Activated effector memory CD4-positive, alpha-beta T cell treated with anti-CD3 and anti-CD28 coated beads, Interleukin-2, amount 50 U/mL, for 16 hours (primary cell): ENCODE results near the gene DHCR24.

Experiments
- DNase-seq: peaks from one replicate; pipeline ENCODE4 v3.0.0-alpha.2; 2020

The DHCR24 gene

DNA sequence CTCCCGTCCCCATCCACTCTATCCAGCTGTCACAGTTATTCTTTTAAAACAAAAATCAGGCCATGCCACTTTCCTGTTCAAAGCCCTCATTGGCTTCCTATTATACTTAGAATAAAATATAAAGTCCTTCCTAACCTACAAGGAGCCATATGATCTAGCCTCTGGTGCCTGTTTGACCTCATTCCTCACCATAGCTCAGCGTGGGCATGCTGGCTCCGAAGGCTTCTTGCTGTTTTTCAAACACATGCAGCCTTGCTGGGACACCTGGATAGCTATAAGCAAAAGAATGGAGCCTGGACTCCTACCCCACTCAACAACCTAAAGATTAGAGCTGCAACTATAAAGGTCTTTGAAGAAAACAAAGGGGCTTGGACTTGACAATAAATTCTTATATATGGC is 23.7 kb downstream of the DHCR24 start:
- DNase-seq: no peak

DNA sequence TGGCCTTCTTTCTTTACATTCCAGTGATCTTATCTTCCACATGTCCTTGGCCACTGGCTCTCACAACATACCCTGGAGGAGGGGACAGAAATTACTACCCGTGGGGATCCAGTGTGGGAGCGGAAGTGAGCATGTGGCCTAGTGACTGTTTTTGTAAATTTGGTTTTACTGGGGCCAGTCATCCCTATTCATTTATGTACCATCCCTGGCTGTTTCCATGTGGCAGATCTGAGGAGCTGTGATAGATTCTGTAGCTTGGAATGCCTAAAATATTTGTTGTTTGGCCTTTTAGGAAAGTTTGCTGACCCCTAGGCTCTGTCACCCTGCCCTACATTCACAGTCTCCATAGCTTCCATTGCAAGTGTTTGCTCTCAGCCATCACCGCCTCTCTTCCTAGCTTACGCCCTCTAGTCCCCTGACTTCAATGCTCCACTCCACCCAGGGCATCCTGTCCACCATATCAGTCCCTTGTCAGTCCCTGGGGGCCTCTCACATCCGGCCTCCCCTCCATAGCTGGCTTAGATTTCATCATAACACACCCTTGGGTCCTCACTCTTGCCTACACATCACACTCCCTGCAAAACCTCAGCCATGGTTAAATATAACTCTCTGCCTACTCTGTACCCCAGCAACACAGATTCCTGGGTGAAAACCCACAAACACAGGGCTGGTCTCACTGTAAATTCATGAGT is 25.8 kb downstream of the DHCR24 start:
- DNase-seq: no peak

DNA sequence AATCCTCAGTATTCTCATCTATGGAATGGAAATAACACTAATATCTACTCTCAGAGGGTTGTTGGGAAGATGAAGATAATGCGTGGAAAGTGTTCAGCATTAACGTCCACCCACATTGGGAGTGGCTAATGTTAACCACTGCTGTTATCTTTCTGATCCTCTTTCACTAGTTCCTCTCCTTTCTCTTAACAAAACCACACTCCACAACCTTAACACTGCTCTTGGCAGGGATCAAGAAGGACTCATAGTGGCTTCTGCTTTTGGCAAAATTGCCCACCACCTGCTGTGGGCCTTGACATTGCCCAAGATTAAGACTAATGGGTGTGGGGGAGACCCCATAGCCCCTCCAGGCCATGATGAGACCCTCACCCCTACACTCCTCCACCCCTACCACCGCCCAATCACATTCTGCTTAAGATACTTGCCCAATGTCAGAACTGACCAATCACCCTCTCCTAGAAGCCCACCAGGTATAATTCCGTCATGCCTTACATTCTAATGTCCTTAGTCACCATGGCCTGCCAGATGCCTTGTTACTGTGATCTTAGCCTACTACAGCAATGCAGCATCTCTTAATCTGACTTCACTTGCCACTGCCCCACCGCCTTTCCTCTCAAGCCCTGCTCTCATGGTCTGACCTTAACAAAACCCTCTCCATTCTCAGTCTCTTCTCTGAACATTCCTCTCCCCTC is 27.1 kb downstream of the DHCR24 start:
- no peak for DNase-seq

DNA sequence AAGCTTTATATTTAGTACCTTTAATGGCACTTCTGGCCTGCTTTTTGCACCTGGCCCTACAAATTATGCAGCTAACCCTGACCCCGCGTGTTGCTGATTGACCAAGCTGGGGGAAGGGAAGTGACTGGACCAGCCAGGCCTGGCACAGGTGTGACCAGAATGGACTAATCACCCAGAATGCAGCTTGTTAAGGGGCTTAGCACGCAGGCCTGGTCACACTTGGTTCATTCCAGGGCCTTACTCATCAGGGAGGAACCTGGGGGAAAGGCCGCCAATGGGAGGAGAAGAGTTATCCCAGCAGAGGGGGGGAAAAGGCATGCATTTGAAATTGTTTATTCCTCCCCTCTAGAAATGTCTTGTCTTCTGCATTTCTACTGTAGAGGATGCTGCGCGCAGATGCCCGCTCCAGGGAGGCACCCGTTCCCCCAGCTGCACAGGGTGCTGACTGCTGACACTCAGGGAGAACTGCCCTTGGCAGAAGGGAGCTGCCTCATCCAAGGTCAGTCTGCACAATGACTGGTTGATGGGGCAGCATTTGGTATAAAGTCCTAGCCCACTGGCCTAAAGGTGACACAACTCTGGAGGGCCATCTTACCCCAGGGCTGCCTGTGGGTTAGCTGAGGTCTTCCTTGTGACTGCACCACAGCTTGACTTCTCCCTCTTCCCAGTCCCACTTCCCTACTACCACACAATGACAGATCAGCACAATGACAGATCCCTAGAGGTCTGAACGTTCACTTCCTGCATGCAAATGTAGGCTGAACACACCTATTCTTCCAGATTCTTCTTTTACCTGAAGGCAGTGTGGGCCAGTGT is 29.0 kb downstream of the DHCR24 start:
- no peak for DNase-seq

DNA sequence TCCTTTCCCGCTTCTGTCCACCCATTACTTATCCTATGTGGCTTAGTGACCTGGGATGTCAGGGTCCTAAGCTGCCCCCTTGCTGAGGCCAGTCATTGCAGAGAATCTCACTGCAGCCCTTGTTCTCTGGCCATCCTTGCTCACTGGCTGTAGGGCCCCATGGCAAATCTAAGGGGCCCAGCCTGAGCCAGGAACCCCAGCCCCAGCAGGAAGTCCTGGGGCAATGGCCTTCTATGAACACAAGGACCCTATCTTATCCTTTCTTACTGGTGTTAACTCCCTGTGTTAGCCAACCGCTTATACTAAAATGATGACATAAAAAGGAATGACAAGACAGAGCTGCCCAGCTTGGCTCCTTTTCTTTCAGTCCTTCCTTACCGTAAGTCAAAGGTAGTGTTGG is 29.9 kb downstream of the DHCR24 start:
- DNase-seq: no peak

DNA sequence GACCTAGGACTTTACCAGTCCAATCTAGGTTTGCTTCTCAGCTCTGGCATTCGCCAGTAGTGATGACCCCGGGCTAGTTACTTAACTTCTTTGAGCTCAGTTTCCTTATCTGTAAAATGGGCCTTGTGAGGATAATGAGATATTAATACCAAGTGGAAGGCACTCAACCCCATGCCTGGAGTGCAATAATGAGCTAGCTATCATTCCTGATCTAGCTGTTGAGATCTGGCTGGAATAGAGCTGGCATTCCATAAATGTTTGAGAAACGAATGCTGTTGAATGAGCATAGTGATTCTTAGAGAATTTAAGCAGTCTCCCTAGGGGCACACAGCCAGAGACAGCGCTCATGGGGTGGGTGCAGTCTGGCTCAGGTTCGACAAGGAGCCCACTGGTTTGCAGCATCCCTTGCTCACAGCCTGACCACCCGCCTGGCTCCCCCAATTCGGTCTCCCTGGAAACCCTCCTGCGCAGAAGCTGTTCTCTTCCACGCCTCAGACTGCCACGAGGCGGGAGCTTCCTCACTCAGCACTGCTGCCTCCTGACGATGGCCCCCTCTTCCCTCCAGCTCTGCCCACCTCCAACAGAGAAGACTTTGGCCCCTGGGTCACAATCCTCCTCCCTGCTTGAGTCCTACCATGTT is 32.5 kb downstream of the DHCR24 start:
- DNase-seq: no peak

DNA sequence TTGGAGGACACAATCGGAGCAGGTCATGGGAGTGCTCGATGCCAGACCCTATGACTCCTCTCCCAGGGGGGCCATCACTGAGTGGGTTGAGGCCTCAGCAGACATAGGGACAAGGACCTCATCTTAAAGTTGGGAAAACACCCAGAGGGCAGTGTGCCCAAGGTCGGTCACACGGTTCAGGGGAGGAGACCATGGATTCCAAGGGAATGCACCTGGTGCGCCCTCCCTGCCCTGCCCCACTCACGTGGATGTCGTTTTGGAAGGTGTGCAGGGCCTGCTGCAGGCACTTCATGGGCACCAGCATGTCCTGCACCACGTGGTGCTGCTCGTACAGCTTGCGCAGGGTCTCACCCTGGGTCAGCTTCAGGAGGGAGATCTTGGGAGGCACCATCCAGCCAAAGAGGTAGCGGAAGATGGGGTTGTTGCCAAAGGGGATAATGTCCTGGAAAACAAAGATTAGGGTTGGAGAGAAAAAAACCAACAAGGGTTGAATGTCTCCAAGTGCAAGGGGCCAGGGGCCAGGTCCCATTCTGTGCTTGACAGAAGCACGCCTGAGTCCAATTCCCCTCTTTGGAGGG is 33.1 kb downstream of the DHCR24 start:
- no peak for DNase-seq

DNA sequence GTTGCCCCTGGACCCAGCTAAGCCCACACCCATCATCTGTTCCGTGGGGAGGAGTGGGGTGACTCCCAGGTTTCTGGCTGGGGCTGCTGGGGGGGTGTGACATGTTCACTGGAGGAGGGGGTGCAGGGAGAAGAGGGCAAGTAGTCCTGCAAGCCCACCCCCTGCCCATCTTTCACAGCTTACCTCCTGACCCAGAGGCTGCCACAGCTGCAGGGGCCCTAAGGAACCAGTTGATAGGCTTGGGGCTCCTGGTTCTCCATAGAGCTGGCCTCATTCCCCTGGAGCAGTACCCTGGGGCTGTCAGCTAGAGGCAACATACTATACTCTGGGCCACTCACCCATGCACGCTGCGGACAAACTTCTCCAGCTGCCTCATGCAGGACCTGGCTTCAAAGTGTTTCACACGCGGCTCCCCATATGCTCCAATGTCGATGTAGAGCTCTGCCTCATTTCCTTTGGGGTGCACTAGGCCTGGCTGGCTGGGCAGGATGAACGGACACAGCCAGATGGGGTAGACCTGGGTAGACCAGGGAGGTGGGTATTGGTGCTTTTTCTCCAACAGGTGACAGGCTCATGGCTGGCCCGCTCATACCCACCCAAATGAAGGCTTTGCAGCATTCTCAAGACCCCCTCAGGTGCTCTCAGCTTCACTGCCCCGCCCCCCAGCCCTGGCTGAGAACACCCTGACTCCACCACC is 33.8 kb downstream of the DHCR24 start:
- DNase-seq: no peak

DNA sequence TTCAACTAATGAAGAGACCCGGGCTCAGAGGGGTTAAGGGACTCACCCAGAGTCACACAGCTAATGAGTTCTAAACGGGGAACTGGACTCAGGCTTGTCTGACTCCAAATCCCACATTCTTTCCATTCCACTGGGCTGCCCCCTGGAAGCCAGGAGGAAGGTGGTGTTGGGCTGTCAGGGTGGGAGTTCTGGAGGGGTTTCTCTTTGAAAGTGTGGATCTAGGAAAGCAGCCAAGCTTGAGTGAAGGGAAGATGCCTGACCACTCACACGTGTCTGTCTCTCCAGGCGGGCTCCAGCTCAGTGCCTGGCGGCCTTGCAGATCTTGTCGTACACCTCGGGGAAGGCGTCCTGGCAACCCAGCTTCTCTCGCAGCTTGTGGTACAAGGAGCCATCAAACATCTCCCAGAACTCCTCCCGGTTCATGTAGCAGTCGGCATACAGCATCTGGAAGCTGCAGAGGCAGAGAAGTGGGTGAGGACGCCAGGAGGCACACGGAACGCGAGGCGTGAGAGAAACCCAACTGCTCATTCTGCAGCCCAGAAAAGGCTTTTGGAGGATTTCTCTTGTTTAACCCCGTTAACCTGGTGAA is 35.0 kb downstream of the DHCR24 start:
- DNase-seq: no peak

DNA sequence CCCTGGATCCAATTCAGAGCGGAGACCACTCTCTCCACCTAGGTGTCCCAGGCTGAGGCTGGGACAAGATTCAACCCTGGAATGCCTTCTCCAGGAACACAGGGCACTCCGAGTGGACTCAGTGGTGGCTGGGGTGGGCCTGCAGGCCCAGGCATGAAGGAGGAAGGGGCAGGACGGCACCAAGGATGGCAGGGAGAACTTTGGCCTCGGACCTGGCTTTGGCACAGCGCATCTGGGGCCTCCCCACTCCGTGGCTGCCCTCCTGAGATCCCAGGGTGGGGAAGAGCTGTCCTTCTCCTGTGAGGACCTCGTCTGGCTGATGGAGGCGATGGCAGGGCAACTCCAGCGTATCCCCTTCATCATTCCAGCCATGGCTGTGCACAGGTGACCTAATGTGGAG is 35.6 kb downstream of the DHCR24 start:
- DNase-seq: no peak

DNA sequence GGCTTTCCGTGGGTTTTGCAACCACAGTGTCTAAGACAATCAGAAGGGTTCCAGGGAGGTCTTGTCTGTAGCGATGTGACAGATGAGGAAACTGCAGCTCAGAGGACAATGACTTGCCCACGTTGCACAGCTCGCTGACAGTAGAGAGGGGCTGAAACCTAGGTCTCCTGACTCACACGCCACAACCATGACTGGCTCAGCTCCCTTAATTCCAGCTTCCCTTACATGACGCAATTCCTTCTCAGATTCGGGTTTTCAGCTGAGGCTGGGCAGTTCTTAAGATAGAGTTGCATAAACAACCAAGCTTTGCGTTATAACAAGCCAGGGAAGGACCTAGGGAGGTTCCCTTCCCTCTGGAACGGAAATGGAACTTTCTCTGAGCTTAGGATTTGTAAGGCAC is 36.3 kb downstream of the DHCR24 start:
- DNase-seq: no peak

DNA sequence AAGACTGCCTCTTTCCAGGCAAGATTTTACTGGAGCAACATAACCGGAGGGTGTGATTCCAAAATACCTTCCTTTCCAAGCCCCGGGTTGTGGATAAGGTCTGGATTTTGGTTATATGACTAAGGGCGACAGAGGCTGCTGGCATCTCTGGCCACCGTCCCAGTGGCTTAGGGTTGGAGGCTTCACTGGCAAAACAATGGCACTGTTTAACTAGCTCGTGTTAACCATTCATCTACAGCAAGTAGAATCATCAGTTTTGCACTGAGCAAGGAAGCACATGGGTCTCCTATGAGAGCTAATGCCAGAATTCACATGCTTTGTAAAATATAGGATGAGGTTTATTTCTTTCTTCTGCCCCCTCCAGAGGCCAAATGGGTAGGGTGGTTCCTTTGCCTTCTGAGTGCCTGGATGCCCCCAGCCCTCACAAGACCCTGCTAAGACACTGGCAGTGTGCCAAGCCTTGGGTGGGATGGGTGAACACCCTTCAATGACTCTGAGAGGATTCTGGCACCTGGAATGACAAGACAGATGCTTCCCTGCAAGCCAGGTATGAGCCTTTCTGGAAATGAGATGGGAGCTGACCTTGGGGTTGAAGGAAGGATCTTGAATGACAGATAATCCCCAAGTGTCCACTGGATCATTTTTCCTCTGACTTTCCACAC is 36.8 kb downstream of the DHCR24 start:
- DNase-seq: no peak

DNA sequence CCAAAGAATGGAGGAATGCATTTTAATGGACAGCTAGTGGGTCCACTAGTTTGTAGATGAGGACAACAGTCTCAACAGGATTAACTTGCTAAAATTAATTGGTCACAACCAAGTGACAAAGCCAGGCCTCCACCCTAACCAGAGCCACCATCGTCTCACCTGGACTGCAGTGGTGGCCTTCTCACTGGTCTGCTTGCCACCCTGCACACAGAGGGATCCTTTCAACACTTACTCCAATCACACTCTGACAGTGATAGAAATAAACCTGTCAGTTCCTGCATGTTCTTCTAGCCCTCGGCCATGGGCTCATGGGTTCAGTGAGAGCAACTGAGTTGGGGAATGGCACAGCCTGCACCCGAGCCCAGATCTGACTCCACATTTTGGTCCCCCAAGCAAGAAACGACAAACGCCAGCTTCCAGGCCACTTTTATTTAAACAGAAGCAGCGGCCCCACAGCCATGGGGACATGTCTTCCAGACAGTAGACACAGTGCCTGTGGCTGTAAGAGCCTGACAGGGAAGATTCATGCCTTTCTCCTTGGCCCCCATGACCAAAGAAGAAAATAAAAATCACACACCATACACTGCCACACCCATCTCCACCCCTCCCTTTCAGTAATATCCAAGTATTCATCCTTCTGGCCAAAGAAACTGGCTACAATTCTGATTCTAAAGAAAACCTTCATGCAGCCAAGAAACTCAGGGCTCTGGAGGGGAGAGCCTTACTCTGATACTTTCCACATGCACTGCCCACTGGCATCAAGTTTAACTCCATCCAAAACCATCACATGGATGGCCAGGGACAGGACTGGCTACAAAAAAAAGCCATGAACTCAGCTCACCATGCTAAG is 37.6 kb downstream of the DHCR24 start:
- DNase-seq: no peak

DNA sequence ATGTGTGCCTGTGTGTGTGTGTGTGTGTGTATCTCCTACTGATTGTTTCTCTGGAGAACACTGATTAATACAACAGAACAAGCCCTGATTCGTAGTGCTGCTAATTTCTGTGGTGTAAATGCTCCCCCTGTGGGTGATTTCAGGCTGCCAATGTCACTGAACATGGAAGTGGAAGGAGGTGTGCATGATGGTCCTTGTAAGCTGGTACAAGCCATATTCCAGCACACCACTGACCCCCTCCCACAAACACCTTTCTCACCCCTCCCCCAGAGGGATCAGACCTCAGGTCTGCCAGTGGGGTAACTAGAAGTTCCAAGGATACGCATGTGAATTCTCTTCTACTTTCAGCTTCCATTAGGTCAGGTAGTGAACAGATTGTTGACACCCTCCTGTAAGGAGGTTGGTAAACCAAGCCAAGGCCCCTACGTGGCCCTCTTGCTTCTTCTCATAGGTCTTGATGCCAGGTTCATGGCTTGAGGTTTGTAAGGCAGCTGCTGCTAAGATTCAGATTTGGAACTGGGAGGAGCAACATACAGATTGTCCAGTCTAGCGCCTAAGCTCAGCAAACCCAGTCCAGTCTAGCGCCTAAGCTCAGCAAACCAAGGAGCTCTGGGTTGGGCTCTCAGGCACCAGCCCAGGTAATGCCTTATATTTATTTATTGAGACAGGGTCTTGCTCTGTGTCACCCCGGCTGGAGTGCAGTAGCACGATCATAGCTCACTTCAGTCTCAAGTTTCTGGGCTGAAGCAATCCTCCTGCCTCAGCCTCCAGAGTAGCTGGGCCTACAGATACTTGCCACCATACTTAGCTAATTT is 38.7 kb downstream of the DHCR24 start:
- no peak for DNase-seq

DNA sequence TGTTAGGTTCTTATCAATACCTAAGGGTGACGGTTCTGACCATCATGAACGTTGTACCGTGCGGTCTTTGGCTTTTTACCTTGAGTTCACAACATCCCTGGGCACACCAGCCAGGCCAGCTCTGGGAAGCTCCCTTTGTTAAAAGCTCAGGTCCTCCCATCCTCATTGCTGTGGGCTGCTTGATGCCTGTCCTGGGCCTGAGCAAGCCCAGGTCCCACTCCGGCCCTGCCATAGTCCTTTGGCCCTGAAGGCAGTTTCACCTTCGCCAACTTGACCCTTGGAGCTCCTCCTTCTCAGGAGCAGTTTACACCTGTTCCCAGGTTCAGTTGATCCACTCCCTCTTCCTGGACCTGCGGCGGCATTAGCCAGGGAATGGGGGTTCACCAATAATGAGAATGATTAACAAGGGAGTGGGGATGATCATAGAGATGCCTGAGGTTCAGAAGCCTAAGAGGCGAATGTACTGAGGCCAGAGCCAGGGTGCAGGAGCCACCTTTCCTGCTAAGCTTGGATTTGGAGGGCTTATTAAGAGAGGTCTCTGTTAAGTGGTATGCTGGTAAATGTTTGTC is 40.2 kb downstream of the DHCR24 start:
- DNase-seq: no peak

DNA sequence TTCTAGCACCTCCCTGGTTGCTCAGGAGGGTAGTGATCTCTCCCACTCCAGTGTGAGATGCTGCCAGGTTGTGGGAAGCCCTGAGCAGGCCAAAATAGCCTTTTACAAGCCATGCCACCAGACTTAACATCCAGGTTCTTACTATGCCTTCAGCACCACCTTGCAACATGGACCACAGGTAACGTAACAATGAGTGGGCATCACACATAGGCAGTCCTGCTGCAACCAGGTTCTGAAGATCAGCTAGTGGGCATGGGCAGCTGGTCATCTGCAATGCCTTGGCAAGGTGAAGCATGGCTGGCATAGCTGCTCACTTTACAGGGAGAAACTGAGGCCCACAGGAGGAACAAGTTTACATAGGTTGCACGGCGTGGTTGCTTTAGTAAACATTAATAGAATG is 40.7 kb downstream of the DHCR24 start:
- DNase-seq: no peak

DNA sequence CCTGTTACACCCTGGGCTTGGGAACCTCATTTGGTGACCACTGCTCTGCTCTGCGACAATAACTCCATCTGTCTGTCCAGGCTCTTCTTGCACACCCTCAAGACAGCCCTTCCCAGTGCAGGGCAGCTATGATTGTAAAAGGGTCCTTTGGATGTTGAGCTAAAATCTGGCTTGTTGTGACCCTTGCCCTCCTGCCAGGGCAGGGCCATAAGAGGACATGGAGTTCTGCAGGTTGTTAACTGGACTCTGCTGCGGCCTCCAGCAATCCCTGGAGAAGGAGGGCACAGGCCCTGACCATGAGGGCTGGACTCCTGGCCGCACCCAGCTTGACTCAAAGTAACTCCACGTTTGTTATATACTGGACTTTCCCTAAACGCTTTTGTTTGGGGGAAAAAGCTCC is 41.2 kb downstream of the DHCR24 start:
- DNase-seq: no peak

DNA sequence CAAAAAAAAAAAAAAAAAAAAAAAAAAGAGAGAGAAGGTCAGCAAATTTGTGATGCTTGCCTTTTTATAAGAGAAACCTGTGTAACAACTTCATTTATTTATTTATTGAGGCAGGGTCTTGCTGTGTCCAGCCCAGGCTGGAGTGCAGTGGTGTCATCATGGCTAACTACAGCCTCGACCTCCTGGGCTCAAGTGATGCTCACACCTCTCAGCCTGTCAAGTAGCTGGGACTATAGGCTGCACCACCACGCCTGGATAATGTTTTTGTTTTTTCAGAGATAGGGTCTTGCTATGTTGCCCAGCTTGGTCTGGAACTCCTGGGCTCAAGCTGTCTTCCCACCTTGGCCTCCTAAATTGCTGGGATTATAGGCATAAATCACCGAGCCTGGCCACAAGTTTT is 42.4 kb downstream of the DHCR24 start:
- DNase-seq: no peak

DNA sequence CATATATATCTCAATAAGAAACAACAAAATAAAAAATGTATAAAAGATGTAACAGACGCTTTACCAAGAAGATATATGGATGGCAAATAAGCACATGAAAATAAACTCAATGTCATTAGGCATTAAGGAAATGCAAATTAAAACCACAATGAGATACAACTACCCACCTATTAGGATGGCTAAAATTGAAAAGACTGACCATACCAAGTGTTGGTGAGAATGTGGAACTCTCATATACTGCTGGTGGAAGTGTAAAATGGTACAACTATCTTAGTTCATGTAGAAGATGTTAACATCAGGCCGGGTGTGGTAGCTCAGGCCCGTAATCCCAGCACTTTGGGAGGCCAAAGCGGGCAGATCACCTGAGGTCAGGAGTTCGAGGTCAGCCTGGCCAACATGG is 43.5 kb downstream of the DHCR24 start:
- no peak for DNase-seq
